Rectal smooth muscle tissue (tissue), 1 donor: ENCODE data around the gene TMBIM1.
"Not testable (repeated sequence)": the region's sequence is repeated elsewhere in the genome, so short reads cannot be mapped to it uniquely, and the experiment has no call there.

Experiments used
- H3K27ac ChIP-seq: one replicate; pipeline ENCODE4 v1.7.0; 2013; ENCODE audit warnings: low read depth, low read length, inconsistent platforms
- H3K27me3 ChIP-seq: one replicate; pipeline ENCODE4 v1.7.0; 2013; ENCODE audit warnings: low read length; ENCODE audit not compliant: control insufficient read depth, insufficient read depth
- H3K36me3 ChIP-seq: one replicate; pipeline ENCODE4 v1.7.0; 2013; ENCODE audit warnings: low read length; ENCODE audit not compliant: control insufficient read depth, insufficient read depth
- H3K4me1 ChIP-seq: one replicate; pipeline ENCODE4 v1.7.0; 2013; ENCODE audit warnings: low read length; ENCODE audit not compliant: control insufficient read depth, insufficient read depth
- H3K4me3 ChIP-seq: one replicate; pipeline ENCODE4 v1.7.0; 2013; ENCODE audit warnings: low read length
- H3K9ac ChIP-seq: one replicate; pipeline ENCODE4 v1.7.0; 2013; ENCODE audit warnings: low read length

TMBIM1 gene

DNA sequence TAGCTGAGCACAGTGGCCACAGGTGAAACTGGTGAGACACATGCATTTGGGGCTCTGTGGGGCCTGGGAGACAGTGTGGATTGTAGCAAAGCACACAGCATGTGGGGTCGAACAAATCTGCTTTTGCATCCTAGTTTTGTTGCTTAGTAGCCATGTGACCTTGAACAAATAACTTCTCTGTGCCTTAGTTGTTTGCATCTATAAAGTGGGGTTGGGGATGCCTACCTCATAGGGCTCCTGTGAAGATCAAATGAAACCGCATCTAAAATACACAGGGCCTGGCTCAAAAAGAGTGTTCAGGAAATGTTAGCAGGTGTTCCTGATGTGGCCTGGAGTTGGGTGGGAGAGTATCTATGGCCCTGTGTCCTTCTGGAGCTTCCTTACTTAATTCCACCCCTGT lies 34.0 kb upstream of the TMBIM1 start:
- Histone ChIP-seq H3K9ac (no peak overlapping the region), H3K36me3 (no peaks in the 10 kb centered on the region), H3K27ac (no peak overlapping the region), H3K4me1 (peaks cover 4% of the 10 kb centered on the region), H3K4me3 (no peak overlapping the region), H3K27me3 (no peaks in the 10 kb centered on the region)

GRCh38 chr2:218325566-218326160 lies 33.4 kb upstream of the TMBIM1 start:
- no peaks in the 10 kb centered on the region for H3K27me3 ChIP-seq
- no peak overlapping the region for H3K27ac ChIP-seq
- no peak overlapping the region for H3K4me3 ChIP-seq
- no peaks in the 10 kb centered on the region for H3K36me3 ChIP-seq
- H3K9ac ChIP-seq = no peak overlapping the region
- peaks cover 4% of the 10 kb centered on the region for H3K4me1 ChIP-seq

DNA sequence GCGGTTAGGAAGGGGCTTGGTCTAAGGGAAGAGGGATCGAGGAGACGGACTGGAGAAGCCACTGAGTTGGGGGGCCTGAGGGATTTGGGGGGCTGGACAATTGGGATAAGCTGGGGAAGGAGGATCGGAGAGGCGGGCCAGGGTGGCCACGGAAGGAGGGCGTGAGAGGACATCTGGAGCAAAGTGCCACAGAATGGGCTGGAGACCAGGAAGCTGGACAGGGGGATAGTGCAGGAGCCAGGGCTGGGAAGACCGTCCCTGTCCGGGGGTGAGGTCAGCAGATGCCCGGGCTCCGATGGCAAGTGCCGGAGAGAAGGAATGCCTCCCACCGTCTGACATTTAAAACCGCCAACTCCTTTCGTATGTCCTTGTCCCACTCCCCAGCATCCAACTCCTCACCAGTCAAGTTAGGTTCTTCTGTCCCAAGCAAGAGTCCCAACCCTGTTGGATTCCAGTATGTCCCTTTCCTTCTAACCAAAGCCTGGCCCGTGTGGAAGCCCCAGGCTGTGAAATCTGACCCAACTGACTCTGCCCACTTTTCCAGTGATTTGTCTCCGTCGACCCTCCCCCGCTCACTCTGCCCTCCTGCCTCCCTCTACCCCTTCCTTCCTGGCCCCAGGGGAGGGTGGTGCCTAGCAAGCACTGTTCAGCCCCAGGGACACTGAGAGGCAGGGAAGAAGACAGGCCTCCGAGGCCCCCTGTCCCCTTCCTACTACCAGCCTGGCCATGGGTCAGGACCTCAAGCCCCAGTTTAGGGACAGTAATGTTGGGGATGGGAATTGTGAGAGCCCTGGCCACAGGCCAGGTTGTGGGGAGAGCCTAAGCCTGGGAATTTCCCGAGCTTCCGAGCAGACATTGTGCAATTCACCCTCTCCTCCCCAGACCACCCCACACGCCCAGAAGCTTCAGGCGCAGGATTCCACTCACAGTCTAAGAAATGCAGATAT lies 31.5 kb upstream of the TMBIM1 start:
- Histone ChIP-seq H3K9ac (no peak overlapping the region), H3K4me1 (peaks cover 4% of the 10 kb centered on the region), H3K27me3 (no peaks in the 10 kb centered on the region), H3K36me3 (no peaks in the 10 kb centered on the region), H3K27ac (peak overlapping the region; percentile 10), H3K4me3 (peak overlapping the region; percentile 77)

- H3K27ac ChIP-seq = peak overlapping the region; percentile 33
- H3K9ac ChIP-seq = peak overlapping the region; percentile 24
- peak overlapping the region; percentile 77 for H3K4me3 ChIP-seq
- no peaks in the 10 kb centered on the region for H3K36me3 ChIP-seq
- H3K4me1 ChIP-seq = peaks cover 4% of the 10 kb centered on the region
- H3K27me3 ChIP-seq = no peaks in the 10 kb centered on the region
Measured at GRCh38 chr2:218322768-218323525, 30.6 kb upstream of the TMBIM1 start.

- no peak overlapping the region for H3K4me3 ChIP-seq
- peaks cover 4% of the 10 kb centered on the region for H3K4me1 ChIP-seq
- H3K27me3 ChIP-seq = no peaks in the 10 kb centered on the region
- H3K27ac ChIP-seq = no peak overlapping the region
- no peak overlapping the region for H3K9ac ChIP-seq
- no peaks in the 10 kb centered on the region for H3K36me3 ChIP-seq
Measured at GRCh38 chr2:218320704-218321336, 28.5 kb upstream of the TMBIM1 start.

DNA sequence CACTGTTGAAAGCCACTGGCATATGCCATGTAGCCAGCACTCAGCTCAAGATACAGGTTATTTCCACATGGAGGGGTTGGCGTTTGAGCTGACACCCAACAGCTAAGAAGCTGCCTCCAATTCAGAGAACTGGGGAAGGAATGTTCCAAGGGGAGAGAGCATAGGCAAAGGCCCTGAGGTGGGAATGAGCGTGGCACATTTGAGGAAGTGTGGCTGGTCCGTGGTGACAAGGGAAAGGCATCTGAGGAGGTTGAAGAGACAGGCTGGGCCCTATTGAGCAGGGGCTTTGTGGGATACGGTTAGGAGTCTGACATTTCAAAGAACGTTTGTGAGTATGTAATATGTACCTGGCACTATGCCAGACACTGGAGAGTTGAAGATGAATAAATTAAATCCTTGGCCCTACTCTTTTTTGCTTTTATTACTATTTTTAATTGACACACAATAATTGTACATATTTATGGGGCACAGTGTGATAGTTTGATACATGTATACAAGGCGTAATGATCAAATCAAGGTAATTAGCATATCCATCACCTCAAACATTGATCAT lies 27.6 kb upstream of the TMBIM1 start:
- H3K4me3 ChIP-seq = no peak overlapping the region
- H3K9ac ChIP-seq = no peak overlapping the region
- H3K27me3 ChIP-seq = no peaks in the 10 kb centered on the region
- H3K4me1 ChIP-seq = peaks cover 4% of the 10 kb centered on the region
- no peak overlapping the region for H3K27ac ChIP-seq
- no peaks in the 10 kb centered on the region for H3K36me3 ChIP-seq

GRCh38 chr2:218318241-218318640 lies 25.9 kb upstream of the TMBIM1 start:
- Histone ChIP-seq H3K9ac (no peak overlapping the region), H3K4me1 (no peaks in the 10 kb centered on the region), H3K27ac (no peak overlapping the region), H3K36me3 (no peaks in the 10 kb centered on the region), H3K27me3 (no peaks in the 10 kb centered on the region), H3K4me3 (no peak overlapping the region)

DNA sequence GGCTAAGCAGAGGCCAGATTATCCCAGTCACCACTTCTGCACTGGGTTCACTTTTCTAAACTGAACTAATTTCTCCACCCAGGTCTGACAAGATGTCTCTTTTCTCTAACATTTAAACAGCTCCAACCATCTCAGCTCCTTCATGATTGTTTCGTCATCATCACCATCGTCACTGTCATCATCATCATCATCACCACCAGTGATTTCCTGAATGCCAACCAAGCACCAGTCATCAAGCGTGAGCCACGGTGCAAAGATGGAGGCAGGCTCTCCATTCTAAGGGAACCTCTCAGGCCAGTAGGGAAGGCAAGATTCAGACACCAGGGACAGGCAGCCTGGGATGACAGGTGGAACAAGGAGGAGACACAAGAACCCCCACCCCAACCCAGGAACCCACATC lies 25.5 kb upstream of the TMBIM1 start:
- Histone ChIP-seq H3K9ac (no peak overlapping the region), H3K4me1 (no peaks in the 10 kb centered on the region), H3K36me3 (no peaks in the 10 kb centered on the region), H3K27ac (no peak overlapping the region), H3K27me3 (no peaks in the 10 kb centered on the region), H3K4me3 (no peak overlapping the region)

- H3K27me3 ChIP-seq = no peaks in the 10 kb centered on the region
- no peaks in the 10 kb centered on the region for H3K36me3 ChIP-seq
- no peak overlapping the region for H3K9ac ChIP-seq
- H3K4me3 ChIP-seq = no peak overlapping the region
- no peaks in the 10 kb centered on the region for H3K4me1 ChIP-seq
- no peak overlapping the region for H3K27ac ChIP-seq
Measured at GRCh38 chr2:218317303-218317630, 25.0 kb upstream of the TMBIM1 start.

DNA sequence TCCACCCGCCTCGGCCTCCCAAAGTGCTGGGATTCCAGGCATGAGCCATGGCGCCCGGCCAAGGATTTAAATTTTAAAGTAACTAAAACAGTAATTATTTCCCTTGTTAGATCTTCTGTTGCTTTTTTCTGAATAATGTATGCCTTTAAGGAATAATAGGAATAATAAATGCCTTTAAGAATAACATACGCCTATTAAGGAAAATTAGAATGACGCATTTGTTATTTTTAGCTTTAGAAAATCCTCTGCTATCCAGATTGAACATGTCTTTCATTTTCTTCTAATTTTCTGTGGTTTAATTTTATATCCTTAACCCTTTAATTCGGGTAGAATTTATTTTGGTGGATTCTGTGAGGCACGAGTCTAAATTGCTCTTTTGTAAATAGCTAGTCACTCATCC lies 23.1 kb upstream of the TMBIM1 start:
- H3K27me3 ChIP-seq = no peaks in the 10 kb centered on the region
- H3K4me3 ChIP-seq = no peak overlapping the region
- no peaks in the 10 kb centered on the region for H3K36me3 ChIP-seq
- H3K9ac ChIP-seq = no peak overlapping the region
- no peaks in the 10 kb centered on the region for H3K4me1 ChIP-seq
- no peak overlapping the region for H3K27ac ChIP-seq

DNA sequence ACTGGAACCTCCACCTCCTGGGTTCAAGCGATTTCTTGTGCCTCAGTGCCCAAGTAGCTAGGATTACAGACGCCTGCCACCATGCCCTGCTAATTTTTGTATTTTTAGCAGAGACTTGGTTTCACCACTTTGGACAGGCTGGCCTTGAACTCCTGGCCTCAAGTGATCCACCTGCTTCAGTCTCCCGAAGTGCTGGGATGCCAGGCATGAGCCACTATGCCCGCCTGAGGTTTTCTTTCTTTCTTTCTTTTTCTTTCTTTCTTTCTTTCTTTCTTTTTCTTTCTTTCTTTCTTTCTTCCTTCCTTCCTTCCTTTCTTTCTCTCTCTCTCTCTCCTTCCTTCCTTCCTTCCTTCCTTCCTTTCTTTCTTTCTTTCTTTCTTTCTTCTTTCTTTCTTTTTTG lies 22.5 kb upstream of the TMBIM1 start:
- not testable (repeated sequence) for H3K27me3 ChIP-seq, H3K27ac ChIP-seq, H3K9ac ChIP-seq, H3K36me3 ChIP-seq, H3K4me1 ChIP-seq, H3K4me3 ChIP-seq

GRCh38 chr2:218313356-218313755 lies 21.1 kb upstream of the TMBIM1 start:
- Histone ChIP-seq H3K27ac (no peak overlapping the region), H3K4me1 (no peaks in the 10 kb centered on the region), H3K9ac (no peak overlapping the region), H3K36me3 (no peaks in the 10 kb centered on the region), H3K4me3 (no peak overlapping the region), H3K27me3 (no peaks in the 10 kb centered on the region)
